Inflammatory macrophage treated with lipopolysaccharide for 1 hour (primary cell): ENCODE results near the gene CYYR1.
"Not testable (repeated sequence)": the region's sequence is repeated elsewhere in the genome, so short reads cannot be mapped to it uniquely, and the experiment has no call there.

Source experiments
- DNase-seq, 2 donors: peaks; one replicate each; pipeline ENCODE4 v3.0.0-alpha.2; 2020 to 2022

Gene CYYR1

GRCh38 chr21:26473471-26473870 lies 99.6 kb downstream of the CYYR1 start:
- no peak for DNase-seq

GRCh38 chr21:26471099-26471471 lies 102.0 kb downstream of the CYYR1 start:
- no peak for DNase-seq

GRCh38 chr21:26470351-26471098 lies 102.6 kb downstream of the CYYR1 start:
- peak; percentile 59 to 63 for DNase-seq

GRCh38 chr21:26469789-26470188 lies 103.3 kb downstream of the CYYR1 start:
- peak; percentile 85 to 90 for DNase-seq

- DNase-seq: no peak
These were observed 107.2 kb downstream of the CYYR1 start for GRCh38 chr21:26465916-26466315.

- DNase-seq: no peak
These were observed 111.6 kb downstream of the CYYR1 start for GRCh38 chr21:26461500-26461899.

- DNase-seq: no peak
These were observed 112.5 kb downstream of the CYYR1 start for GRCh38 chr21:26460621-26461020.

- not testable (repeated sequence) for DNase-seq
These were observed 114.2 kb downstream of the CYYR1 start for GRCh38 chr21:26458854-26459253.

- DNase-seq: no peak
These were observed 115.3 kb downstream of the CYYR1 start for GRCh38 chr21:26457817-26458216.

- no peak for DNase-seq
These were observed 119.8 kb downstream of the CYYR1 start for GRCh38 chr21:26453267-26453666.

GRCh38 chr21:26451081-26451740 lies 121.9 kb downstream of the CYYR1 start:
- no peak for DNase-seq

- no peak for DNase-seq
These were observed 123.9 kb downstream of the CYYR1 start for GRCh38 chr21:26449161-26449560.

GRCh38 chr21:26448751-26449150 lies 124.3 kb downstream of the CYYR1 start:
- DNase-seq: no peak

GRCh38 chr21:26447932-26448475 lies 125.1 kb downstream of the CYYR1 start:
- DNase-seq: no peak

- DNase-seq: no peak
These were observed 127.6 kb downstream of the CYYR1 start for GRCh38 chr21:26445440-26445839.

GRCh38 chr21:26444646-26445045 lies 128.4 kb downstream of the CYYR1 start:
- DNase-seq: no peak

GRCh38 chr21:26443867-26444266 lies 129.2 kb downstream of the CYYR1 start:
- DNase-seq: no peak

GRCh38 chr21:26443291-26443690 lies 129.8 kb downstream of the CYYR1 start:
- no peak for DNase-seq

- no peak for DNase-seq
These were observed 131.9 kb downstream of the CYYR1 start for GRCh38 chr21:26441149-26441548.

- DNase-seq: no peak
These were observed 134.1 kb downstream of the CYYR1 start for GRCh38 chr21:26438976-26439375.

- DNase-seq: peak; percentile 33 to 45
These were observed 135.6 kb downstream of the CYYR1 start for GRCh38 chr21:26437326-26438009.

GRCh38 chr21:26433386-26433785 lies 139.7 kb downstream of the CYYR1 start:
- DNase-seq: no peak

- no peak for DNase-seq
These were observed 140.7 kb downstream of the CYYR1 start for GRCh38 chr21:26432410-26432809.

- no peak for DNase-seq
These were observed 147.5 kb downstream of the CYYR1 start for GRCh38 chr21:26425576-26425975.
